Loucy (cell line): Measurements from ENCODE around the gene IL23A.

ENCODE experiments used
- H2AFZ ChIP-seq: fragments of 200-600 bp; sonication (generic); 2 replicates; pipeline ENCODE4 v1.6.0; 2016; ENCODE audit warnings: antibody characterized with exemption, mild to moderate bottlenecking, low read length, moderate library complexity
- H3F3A ChIP-seq: fragments of 200-600 bp; 2 replicates; pipeline ENCODE4 v1.6.0; 2016; ENCODE audit warnings: antibody characterized with exemption, low read depth, mild to moderate bottlenecking
- H3K27me3 ChIP-seq: fragments of 200-600 bp; sonication (generic); 2 replicates; pipeline ENCODE4 v1.6.1; 2014; ENCODE audit warnings: low read length, mild to moderate bottlenecking; ENCODE audit not compliant: insufficient read depth, poor library complexity, severe bottlenecking
- H3K36me3 ChIP-seq: fragments of 200-600 bp; sonication (generic); 2 replicates; pipeline ENCODE4 v1.6.1; 2016; ENCODE audit warnings: low read length; ENCODE audit not compliant: insufficient read depth
- H3K4me1 ChIP-seq: fragments of 200-600 bp; sonication (generic); 2 replicates; pipeline ENCODE4 v1.5.1; 2014; ENCODE audit warnings: low read length, mild to moderate bottlenecking; ENCODE audit not compliant: insufficient read depth, poor library complexity, severe bottlenecking
- H3K4me2 ChIP-seq: fragments of 200-600 bp; sonication (generic); 2 replicates; pipeline ENCODE4 v1.6.0; 2014; ENCODE audit warnings: antibody characterized with exemption, low read length, low read depth, mild to moderate bottlenecking; ENCODE audit not compliant: poor library complexity, severe bottlenecking
- H3K4me3 ChIP-seq: fragments of 200-600 bp; sonication (generic); 2 replicates; pipeline ENCODE4 v1.5.1; 2014; ENCODE audit warnings: low read length, mild to moderate bottlenecking, mixed read lengths; ENCODE audit not compliant: poor library complexity, severe bottlenecking
- H3K79me2 ChIP-seq: fragments of 200-600 bp; sonication (generic); 2 replicates; pipeline ENCODE4 v1.6.1; 2014; ENCODE audit warnings: low read length; ENCODE audit not compliant: insufficient read depth
- H3K9ac ChIP-seq: fragments of 200-600 bp; sonication (generic); 2 replicates; pipeline ENCODE4 v1.6.0; 2014; ENCODE audit warnings: mild to moderate bottlenecking, low read depth, low read length, moderate library complexity; ENCODE audit not compliant: poor library complexity, severe bottlenecking
- H3K9me2 ChIP-seq: fragments of 200-600 bp; sonication (generic); replicated peaks from 2 replicates; pipeline ENCODE4 v1.6.1; 2016; ENCODE audit warnings: low read depth, low read length, mixed read lengths
- H3K9me3 ChIP-seq: fragments of 200-600 bp; sonication (generic); 2 replicates; pipeline ENCODE4 v1.6.1; 2014; ENCODE audit warnings: mild to moderate bottlenecking, antibody characterized with exemption, low read length, low read depth; ENCODE audit not compliant: insufficient read depth
- H4K20me1 ChIP-seq: fragments of 200-600 bp; sonication (generic); 2 replicates; pipeline ENCODE4 v1.6.0; 2014; ENCODE audit warnings: antibody characterized with exemption, low read length, mild to moderate bottlenecking; ENCODE audit not compliant: insufficient read depth, poor library complexity, severe bottlenecking
- EZH2phosphoT487 ChIP-seq: fragments of 200-600 bp; IDR thresholded peaks from 2 replicates; pipeline ENCODE4 v1.6.1; 2018; ENCODE audit warnings: antibody characterized with exemption, mild to moderate bottlenecking, moderate library complexity, borderline replicate concordance
- TF ChIP-seq, protein P1 (sequence below): fragments of 200-600 bp; sonication (generic); conservative IDR thresholded peaks from 2 replicates; pipeline ENCODE4 v1.5.1; 2014; ENCODE audit warnings: mild to moderate bottlenecking, antibody characterized with exemption, low read length

Gene IL23A

DNA sequence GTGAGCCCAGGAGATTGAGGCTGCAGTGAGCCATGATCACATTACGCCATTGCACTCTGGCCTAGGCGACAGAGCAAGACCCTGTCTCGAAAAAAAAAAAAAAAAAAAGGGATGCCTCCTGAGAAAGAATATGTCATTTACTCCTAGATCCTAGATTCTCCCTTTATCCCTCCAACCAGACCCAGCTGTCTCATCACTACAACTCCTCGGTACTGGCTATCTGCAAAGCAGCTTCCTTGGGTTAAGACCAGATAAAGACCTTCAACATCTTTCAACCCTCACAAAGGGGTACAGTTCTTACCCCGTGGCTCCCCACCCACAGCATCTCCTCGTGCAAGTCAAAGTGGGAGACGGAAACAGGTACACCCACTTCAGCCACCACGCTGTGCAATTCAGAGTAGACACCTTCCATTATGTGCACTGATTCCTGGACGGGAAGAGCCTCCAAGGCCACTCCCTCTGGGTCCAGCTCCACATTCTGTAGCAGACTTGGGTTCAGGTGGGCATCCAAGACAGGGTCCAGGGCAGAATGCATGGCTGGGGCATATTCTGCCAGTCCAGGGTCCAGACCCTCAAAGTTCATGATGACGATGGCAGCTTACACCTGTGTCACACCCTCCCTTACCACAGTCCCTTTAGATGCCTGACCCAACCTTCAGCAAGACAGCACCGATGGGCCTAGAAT, 6.0 kb upstream of the IL23A start:
- H3K9me2 ChIP-seq = no peaks in the 10 kb centered on the region
- no peaks in the 10 kb centered on the region for H3K36me3 ChIP-seq
- H3K79me2 ChIP-seq = peaks cover 21% of the 10 kb centered on the region
- no peaks in the 10 kb centered on the region for H4K20me1 ChIP-seq
- H3K9ac ChIP-seq = peak overlapping the region; percentile 99
- TF ChIP-seq EZH2phosphoT487 = no peak
- TF ChIP-seq, protein P1, sequence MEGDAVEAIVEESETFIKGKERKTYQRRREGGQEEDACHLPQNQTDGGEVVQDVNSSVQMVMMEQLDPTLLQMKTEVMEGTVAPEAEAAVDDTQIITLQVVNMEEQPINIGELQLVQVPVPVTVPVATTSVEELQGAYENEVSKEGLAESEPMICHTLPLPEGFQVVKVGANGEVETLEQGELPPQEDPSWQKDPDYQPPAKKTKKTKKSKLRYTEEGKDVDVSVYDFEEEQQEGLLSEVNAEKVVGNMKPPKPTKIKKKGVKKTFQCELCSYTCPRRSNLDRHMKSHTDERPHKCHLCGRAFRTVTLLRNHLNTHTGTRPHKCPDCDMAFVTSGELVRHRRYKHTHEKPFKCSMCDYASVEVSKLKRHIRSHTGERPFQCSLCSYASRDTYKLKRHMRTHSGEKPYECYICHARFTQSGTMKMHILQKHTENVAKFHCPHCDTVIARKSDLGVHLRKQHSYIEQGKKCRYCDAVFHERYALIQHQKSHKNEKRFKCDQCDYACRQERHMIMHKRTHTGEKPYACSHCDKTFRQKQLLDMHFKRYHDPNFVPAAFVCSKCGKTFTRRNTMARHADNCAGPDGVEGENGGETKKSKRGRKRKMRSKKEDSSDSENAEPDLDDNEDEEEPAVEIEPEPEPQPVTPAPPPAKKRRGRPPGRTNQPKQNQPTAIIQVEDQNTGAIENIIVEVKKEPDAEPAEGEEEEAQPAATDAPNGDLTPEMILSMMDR = no peak
- H3K9me3 ChIP-seq = no peaks in the 10 kb centered on the region
- H3K4me2 ChIP-seq = peak overlapping the region; percentile 99
- H3K4me3 ChIP-seq = peak overlapping the region; percentile 98
- H3K27me3 ChIP-seq = no peaks in the 10 kb centered on the region
- H2AFZ ChIP-seq = no peak overlapping the region
- H3F3A ChIP-seq = no peaks in the 10 kb centered on the region
- H3K4me1 ChIP-seq = peaks cover 19% of the 10 kb centered on the region

DNA sequence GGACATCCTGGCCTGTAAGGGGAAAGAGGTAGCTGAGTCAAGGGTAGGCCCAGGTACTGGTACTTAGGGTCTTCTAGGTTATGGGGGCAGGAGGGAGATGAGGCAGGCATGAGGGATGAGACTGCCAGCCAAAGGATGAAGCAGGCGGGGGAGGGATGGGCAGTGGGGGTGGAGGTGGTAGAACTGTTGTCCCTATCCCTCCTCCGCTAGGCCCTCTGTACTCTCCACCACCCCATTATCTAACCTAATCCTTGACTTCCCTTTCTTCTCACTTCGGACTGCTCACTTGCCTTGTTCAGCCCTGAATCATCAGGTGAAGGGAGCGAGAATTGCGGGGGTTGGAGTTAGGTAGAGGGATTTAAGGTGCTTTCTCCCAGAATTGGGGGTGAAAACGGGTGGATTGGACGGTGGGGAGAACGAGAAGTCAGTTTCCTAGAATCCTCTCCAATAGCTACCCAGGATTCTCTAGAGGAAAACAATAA, 5.4 kb upstream of the IL23A start:
- peak overlapping the region; percentile 92 for H2AFZ ChIP-seq
- H3K27me3 ChIP-seq = no peaks in the 10 kb centered on the region
- no peaks in the 10 kb centered on the region for H4K20me1 ChIP-seq
- no peaks in the 10 kb centered on the region for H3F3A ChIP-seq
- H3K4me1 ChIP-seq = peaks cover 23% of the 10 kb centered on the region
- H3K4me2 ChIP-seq = peak overlapping the region; percentile 99
- H3K79me2 ChIP-seq = peaks cover 21% of the 10 kb centered on the region
- H3K36me3 ChIP-seq = no peaks in the 10 kb centered on the region
- H3K9me2 ChIP-seq = no peaks in the 10 kb centered on the region
- no peaks in the 10 kb centered on the region for H3K9me3 ChIP-seq
- TF ChIP-seq, protein P1 = no peak
- no peak for TF ChIP-seq EZH2phosphoT487
- H3K4me3 ChIP-seq = peak overlapping the region; percentile 98
- peak overlapping the region; percentile 99 for H3K9ac ChIP-seq

DNA sequence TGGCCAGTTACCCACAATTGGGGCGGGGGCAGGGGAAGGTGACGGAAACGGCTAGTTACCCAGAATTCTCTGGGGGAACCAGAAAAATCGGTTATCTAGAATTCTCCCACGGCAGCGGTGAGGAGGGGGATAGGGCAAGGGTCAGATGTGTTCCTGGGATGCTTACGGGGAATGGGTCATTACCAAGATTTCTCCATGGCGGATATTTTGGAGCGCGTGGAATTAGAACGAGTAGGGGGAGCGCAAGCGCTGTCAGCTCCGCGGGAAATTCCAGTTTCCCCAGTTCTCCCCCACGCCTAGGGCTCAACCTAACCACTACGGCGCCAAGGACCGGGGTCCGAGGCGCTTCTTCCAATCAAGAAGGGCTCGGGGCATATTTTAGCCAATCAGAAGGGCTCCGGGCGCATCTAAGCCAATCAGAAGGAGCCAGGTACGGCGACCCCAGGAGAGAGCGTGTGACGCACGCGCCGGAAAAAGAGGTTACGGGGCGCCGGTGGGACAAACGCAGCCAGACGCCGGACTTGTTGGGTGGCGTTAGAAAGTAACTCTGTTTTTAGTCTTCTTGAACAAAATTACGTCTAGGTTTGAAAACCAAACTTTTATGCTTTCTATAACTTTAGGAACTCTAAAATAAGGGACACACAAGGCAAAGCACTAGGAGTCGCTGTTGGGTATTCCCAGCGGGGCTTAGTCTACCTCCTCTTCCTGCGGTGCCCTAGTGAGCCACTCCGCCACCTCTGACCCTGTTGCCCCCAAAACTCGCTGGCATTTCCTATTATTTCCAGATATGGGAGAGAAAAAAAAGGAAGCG, 4.8 kb upstream of the IL23A start, which contains the start of gene PAN2:
TSS of gene PAN2 (minus strand) at position 322 of the 811 bp plus-strand sequence. CDS start 906 bp downstream, outside the sequence.
- TF ChIP-seq, protein P1 = peak; percentile 65
- TF ChIP-seq EZH2phosphoT487 = no peak
- H4K20me1 ChIP-seq = no peaks in the 10 kb centered on the region
- peak within 1 kb of the TSS; percentile 98 for H3K4me3 ChIP-seq
- no peaks in the 10 kb centered on the region for H3K27me3 ChIP-seq
- H3K36me3 ChIP-seq = no peaks in the 10 kb centered on the region
- H2AFZ ChIP-seq = peak within 1 kb of the TSS; percentile 92
- H3F3A ChIP-seq = no peaks in the 10 kb centered on the region
- peak within 1 kb of the TSS; percentile 99 for H3K9ac ChIP-seq
- H3K79me2 ChIP-seq = peaks cover 21% of the 10 kb centered on the region
- peak within 1 kb of the TSS; percentile 99 for H3K4me2 ChIP-seq
- no peaks in the 10 kb centered on the region for H3K9me2 ChIP-seq
- peaks cover 23% of the 10 kb centered on the region for H3K4me1 ChIP-seq
- H3K9me3 ChIP-seq = no peaks in the 10 kb centered on the region
